Heart left ventricle (tissue), 13 donors: ENCODE measurements around the gene PRDM16.

Experiments used
- POLR2A ChIP-seq, 2 donors: fragments of 450-650 bp; IDR thresholded peaks; one replicate each; pipeline ENCODE4 v1.6.1; 2017; ENCODE audit warnings: antibody characterized with exemption in 2 of 2, mild to moderate bottlenecking in 2 of 2, moderate library complexity in 2 of 2
- TF ChIP-seq, protein P1 (sequence below), 12 donors: fragments of 200-600 bp; sonication (generic) in 4 of 12; IDR thresholded peaks; one replicate each; pipeline versions ENCODE4 v1.5.0 to v1.8.0; 2018 to 2022; ENCODE audit warnings: antibody characterized with exemption in 12 of 12, mild to moderate bottlenecking in 5 of 12
- donor health status: ischemic (EF 13 %, LVEDD 7.1; RV severe dilation, severe dysfunction).
- donor health status: DM: no; HTN: yes; CAD: no.
- donor health status: DM: no; HTN: no; CAD: no.
- donor health status: ischemic (EF 25% LVEDD 6.9; RV normal size, moderate dysfunction).
- donor health status: ischemic (EF 25% LVEDD 5.7; RV mildly dilated, moderate dysfunction).
- donor health status: ischemic (EF 35%, LVEDD 5.7; RV mildly dilated, moderate dysfunction).
- donor health status: nonischemic (EF 11% LVEDD 7.7; RV severe dilation, severe dysfunction).
- donor health status: DM: yes; HTN: yes; CAD: no.
- donor health status: PGD.
- donor health status: ischemic (EF 29% LVEDD 5.4; RV normal size, mild dysfunction).
- donor health status: nonischemic (EF 23%, LVEDD 6.1; RV moderate dilation, normal function).

DNA sequence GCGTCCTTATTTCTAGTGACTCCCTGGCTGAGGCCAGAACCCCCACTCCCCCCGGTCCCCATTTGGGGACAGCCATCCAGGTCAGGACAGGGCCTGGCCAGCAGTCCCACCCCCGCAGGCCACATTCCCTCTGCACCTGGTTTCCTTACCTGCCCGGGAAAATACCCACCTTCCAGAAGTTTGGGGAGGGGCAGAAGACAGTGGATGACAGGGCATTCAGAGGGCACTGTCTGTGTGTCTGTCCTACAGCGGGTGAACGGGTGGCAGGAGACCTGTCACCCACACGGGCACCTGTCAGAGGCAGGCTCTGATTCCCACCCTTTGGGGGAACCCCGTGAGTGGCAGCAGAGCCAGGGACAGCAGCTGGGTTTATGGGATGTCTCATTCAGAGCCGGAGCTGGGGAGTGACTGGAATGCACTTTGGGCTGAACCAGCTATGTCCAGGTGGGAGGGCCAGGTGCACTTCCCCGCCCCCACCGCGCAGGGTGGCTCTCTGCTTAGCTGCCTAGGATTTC lies 387.5 kb downstream of the PRDM16 start:
- TF ChIP-seq, protein P1, sequence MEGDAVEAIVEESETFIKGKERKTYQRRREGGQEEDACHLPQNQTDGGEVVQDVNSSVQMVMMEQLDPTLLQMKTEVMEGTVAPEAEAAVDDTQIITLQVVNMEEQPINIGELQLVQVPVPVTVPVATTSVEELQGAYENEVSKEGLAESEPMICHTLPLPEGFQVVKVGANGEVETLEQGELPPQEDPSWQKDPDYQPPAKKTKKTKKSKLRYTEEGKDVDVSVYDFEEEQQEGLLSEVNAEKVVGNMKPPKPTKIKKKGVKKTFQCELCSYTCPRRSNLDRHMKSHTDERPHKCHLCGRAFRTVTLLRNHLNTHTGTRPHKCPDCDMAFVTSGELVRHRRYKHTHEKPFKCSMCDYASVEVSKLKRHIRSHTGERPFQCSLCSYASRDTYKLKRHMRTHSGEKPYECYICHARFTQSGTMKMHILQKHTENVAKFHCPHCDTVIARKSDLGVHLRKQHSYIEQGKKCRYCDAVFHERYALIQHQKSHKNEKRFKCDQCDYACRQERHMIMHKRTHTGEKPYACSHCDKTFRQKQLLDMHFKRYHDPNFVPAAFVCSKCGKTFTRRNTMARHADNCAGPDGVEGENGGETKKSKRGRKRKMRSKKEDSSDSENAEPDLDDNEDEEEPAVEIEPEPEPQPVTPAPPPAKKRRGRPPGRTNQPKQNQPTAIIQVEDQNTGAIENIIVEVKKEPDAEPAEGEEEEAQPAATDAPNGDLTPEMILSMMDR (IDR thresholded peaks at IDR 0.05) = no peak
- TF ChIP-seq POLR2A (IDR thresholded peaks at IDR 0.05) = no peak
